Panc1 (cell line): Measurements from ENCODE around the gene PXDN.

Experiments used
- POLR2AphosphoS5 ChIP-seq: IDR thresholded peaks from 2 replicates; pipeline ENCODE4 v1.6.1; 2012; ENCODE audit warnings: mild to moderate bottlenecking, low read depth, low read length, moderate library complexity
- SIN3A ChIP-seq: IDR thresholded peaks from 2 replicates; pipeline ENCODE4 v1.6.1; 2012; ENCODE audit warnings: low read depth, mild to moderate bottlenecking, low read length, moderate library complexity, borderline replicate concordance; ENCODE audit not compliant: insufficient read depth
- TF ChIP-seq, protein P1 (sequence below): fragments of 450-650 bp; IDR thresholded peaks from 2 replicates; pipeline ENCODE4 v1.5.1; 2017; ENCODE audit warnings: mild to moderate bottlenecking
- TF ChIP-seq, protein P2 (sequence below), 2 experiments: IDR thresholded peaks; 2 replicates each; pipeline ENCODE4 v1.6.1; 2011 to 2012; ENCODE audit warnings: low read depth in 2 of 2, control low read depth in 1 of 2, low read length in 1 of 2, mild to moderate bottlenecking in 1 of 2, moderate library complexity in 1 of 2; ENCODE audit not compliant: insufficient read depth in 1 of 2

DNA sequence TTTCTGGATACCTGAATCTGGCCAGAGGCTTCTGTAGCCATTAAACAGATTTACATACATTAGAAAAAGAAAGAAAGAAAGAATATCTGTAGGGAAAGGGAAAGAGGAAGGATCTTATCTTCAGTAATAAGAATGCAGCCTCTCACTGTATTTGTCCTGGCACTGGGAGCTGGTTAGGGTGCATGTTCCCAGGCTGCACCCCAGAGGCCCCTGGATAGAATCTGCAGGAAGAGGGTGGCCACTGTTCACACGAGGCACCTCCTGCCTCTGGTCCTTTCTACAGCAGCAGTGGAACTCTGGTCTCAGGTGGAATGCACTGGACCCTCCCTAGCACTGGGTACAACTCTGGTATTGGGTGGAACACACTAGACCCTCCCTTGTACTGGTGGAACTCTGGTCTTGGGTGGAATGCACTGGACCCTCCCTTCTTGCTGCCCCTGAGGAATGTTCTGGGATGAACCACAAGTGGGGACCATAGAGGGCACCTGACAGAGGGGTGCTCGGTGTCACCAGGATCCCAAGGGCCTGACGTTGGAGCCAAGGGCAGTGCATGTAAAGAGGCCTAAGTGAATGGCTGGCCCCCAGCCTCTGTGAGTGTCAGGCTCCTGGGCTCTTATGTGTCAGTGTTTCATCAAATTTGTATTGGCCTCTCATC, 27.4 kb upstream of the PXDN start:
- TF ChIP-seq, protein P1, sequence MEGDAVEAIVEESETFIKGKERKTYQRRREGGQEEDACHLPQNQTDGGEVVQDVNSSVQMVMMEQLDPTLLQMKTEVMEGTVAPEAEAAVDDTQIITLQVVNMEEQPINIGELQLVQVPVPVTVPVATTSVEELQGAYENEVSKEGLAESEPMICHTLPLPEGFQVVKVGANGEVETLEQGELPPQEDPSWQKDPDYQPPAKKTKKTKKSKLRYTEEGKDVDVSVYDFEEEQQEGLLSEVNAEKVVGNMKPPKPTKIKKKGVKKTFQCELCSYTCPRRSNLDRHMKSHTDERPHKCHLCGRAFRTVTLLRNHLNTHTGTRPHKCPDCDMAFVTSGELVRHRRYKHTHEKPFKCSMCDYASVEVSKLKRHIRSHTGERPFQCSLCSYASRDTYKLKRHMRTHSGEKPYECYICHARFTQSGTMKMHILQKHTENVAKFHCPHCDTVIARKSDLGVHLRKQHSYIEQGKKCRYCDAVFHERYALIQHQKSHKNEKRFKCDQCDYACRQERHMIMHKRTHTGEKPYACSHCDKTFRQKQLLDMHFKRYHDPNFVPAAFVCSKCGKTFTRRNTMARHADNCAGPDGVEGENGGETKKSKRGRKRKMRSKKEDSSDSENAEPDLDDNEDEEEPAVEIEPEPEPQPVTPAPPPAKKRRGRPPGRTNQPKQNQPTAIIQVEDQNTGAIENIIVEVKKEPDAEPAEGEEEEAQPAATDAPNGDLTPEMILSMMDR: no peak
- TF ChIP-seq, protein P2, sequence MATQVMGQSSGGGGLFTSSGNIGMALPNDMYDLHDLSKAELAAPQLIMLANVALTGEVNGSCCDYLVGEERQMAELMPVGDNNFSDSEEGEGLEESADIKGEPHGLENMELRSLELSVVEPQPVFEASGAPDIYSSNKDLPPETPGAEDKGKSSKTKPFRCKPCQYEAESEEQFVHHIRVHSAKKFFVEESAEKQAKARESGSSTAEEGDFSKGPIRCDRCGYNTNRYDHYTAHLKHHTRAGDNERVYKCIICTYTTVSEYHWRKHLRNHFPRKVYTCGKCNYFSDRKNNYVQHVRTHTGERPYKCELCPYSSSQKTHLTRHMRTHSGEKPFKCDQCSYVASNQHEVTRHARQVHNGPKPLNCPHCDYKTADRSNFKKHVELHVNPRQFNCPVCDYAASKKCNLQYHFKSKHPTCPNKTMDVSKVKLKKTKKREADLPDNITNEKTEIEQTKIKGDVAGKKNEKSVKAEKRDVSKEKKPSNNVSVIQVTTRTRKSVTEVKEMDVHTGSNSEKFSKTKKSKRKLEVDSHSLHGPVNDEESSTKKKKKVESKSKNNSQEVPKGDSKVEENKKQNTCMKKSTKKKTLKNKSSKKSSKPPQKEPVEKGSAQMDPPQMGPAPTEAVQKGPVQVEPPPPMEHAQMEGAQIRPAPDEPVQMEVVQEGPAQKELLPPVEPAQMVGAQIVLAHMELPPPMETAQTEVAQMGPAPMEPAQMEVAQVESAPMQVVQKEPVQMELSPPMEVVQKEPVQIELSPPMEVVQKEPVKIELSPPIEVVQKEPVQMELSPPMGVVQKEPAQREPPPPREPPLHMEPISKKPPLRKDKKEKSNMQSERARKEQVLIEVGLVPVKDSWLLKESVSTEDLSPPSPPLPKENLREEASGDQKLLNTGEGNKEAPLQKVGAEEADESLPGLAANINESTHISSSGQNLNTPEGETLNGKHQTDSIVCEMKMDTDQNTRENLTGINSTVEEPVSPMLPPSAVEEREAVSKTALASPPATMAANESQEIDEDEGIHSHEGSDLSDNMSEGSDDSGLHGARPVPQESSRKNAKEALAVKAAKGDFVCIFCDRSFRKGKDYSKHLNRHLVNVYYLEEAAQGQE (IDR thresholded peaks at IDR 0.05; ENCODE audit: insufficient read depth in 1 of 2, low read depth in 2 of 2, low read length in 1 of 2): no peak
- TF ChIP-seq POLR2AphosphoS5: no peak
- no peak for TF ChIP-seq SIN3A
